Stimulated activated CD8-positive, alpha-beta memory T cell treated with anti-CD3 and anti-CD28 coated beads, Interleukin-7, amount 100 ng/mL, for 1 hour (primary cell): ENCODE results near the gene ZDHHC4.

ENCODE experiments used
- DNase-seq, 2 donors: peaks; one replicate each; pipeline ENCODE4 v3.0.0-alpha.2; 2020; ENCODE audit warnings: low read depth in 2 of 2

The ZDHHC4 gene

GRCh38 chr7:6606866-6607583 is 29.8 kb downstream of the ZDHHC4 start:
- DNase-seq = no peak

- DNase-seq = no peak
Measured at GRCh38 chr7:6607651-6608051, 30.4 kb downstream of the ZDHHC4 start.

GRCh38 chr7:6608081-6608480 is 30.8 kb downstream of the ZDHHC4 start:
- DNase-seq = no peak

- no peak for DNase-seq
Measured at GRCh38 chr7:6608794-6609193, 31.5 kb downstream of the ZDHHC4 start.

GRCh38 chr7:6612819-6613218 is 35.6 kb downstream of the ZDHHC4 start:
- no peak for DNase-seq

- no peak for DNase-seq
Measured at GRCh38 chr7:6613706-6614105, 36.5 kb downstream of the ZDHHC4 start.

- no peak for DNase-seq
Measured at GRCh38 chr7:6614953-6615722, 37.9 kb downstream of the ZDHHC4 start, which contains the start of gene ZNF853. ZNF853 (plus strand) TSS chr7:6615610; CDS start chr7:6616175, 565 bp downstream.

GRCh38 chr7:6615723-6616555 is 38.7 kb downstream of the ZDHHC4 start:
- DNase-seq = no peak

- no peak for DNase-seq
Measured at GRCh38 chr7:6616854-6617643, 39.8 kb downstream of the ZDHHC4 start.

- DNase-seq = no peak
Measured at GRCh38 chr7:6618621-6619020, 41.4 kb downstream of the ZDHHC4 start.

- no peak for DNase-seq
Measured at GRCh38 chr7:6619961-6620360, 42.7 kb downstream of the ZDHHC4 start.

- DNase-seq = no peak
Measured at GRCh38 chr7:6621195-6622133, 44.2 kb downstream of the ZDHHC4 start.

- no peak for DNase-seq
Measured at GRCh38 chr7:6622134-6622710, 45.0 kb downstream of the ZDHHC4 start.

GRCh38 chr7:6623589-6624245 is 46.5 kb downstream of the ZDHHC4 start:
- DNase-seq = no peak

- DNase-seq = no peak
Measured at GRCh38 chr7:6624246-6624611, 47.0 kb downstream of the ZDHHC4 start.

- no peak for DNase-seq
Measured at GRCh38 chr7:6628045-6628444, 50.8 kb downstream of the ZDHHC4 start.

GRCh38 chr7:6630007-6630849 is 53.0 kb downstream of the ZDHHC4 start:
- no peak for DNase-seq

- DNase-seq = no peak
Measured at GRCh38 chr7:6631605-6632004, 54.4 kb downstream of the ZDHHC4 start.

GRCh38 chr7:6634021-6634420 is 56.8 kb downstream of the ZDHHC4 start:
- DNase-seq = no peak
